PC-9 (cell line): Measurements from ENCODE around the gene GLOD4.

Experiments
- EZH2 ChIP-seq: fragments of 200-600 bp; sonication (generic); IDR thresholded peaks from 2 replicates; pipeline ENCODE4 v1.8.0; 2017; ENCODE audit warnings: antibody characterized with exemption, low read depth
- TF ChIP-seq, protein P1 (sequence below): fragments of 200-600 bp; sonication (generic); conservative IDR thresholded peaks from 2 replicates; pipeline ENCODE4 v1.6.1; 2017; ENCODE audit warnings: mixed run types, antibody characterized with exemption, mild to moderate bottlenecking, moderate library complexity

DNA sequence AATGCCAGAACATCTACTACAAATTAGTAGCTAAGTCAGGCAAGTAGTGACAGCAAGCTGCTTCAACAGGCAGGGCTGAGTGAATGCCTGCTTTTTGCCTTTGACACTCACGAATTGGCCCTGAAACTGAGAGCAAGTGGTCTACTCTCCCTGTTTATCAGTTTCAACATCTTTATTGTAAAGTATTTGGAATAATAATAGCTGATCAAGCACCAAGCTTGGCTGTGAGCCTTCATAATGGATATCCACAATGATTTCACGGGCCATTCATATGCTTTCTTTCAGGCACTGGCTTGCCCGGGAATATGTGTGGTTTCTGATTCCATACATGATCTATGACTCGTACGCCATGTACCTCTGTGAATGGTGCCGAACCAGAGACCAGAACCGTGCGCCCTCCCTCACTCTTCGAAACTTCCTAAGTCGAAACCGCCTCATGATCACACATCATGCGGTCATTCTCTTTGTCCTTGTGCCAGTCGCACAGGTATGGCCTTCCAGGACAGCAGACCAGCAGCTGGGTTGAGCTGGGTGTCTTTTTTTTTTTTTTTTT, 44.4 kb downstream of the GLOD4 start:
- TF ChIP-seq, protein P1, sequence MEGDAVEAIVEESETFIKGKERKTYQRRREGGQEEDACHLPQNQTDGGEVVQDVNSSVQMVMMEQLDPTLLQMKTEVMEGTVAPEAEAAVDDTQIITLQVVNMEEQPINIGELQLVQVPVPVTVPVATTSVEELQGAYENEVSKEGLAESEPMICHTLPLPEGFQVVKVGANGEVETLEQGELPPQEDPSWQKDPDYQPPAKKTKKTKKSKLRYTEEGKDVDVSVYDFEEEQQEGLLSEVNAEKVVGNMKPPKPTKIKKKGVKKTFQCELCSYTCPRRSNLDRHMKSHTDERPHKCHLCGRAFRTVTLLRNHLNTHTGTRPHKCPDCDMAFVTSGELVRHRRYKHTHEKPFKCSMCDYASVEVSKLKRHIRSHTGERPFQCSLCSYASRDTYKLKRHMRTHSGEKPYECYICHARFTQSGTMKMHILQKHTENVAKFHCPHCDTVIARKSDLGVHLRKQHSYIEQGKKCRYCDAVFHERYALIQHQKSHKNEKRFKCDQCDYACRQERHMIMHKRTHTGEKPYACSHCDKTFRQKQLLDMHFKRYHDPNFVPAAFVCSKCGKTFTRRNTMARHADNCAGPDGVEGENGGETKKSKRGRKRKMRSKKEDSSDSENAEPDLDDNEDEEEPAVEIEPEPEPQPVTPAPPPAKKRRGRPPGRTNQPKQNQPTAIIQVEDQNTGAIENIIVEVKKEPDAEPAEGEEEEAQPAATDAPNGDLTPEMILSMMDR: no peak
- TF ChIP-seq EZH2: no peak
